DMS53 treated with DMSO at 0.1 percent for 48 hours (cell line): ENCODE measurements around the gene NFKB1.
"Not testable (repeated sequence)": the region's sequence is repeated elsewhere in the genome, so short reads cannot be mapped to it uniquely, and the experiment has no call there.

Experiments
- DNase-seq: peaks from one replicate; lab custom pipeline; 2025; ENCODE audit not compliant: unreplicated experiment; lab: John Stamatoyannopoulos, UW

Gene NFKB1

DNA sequence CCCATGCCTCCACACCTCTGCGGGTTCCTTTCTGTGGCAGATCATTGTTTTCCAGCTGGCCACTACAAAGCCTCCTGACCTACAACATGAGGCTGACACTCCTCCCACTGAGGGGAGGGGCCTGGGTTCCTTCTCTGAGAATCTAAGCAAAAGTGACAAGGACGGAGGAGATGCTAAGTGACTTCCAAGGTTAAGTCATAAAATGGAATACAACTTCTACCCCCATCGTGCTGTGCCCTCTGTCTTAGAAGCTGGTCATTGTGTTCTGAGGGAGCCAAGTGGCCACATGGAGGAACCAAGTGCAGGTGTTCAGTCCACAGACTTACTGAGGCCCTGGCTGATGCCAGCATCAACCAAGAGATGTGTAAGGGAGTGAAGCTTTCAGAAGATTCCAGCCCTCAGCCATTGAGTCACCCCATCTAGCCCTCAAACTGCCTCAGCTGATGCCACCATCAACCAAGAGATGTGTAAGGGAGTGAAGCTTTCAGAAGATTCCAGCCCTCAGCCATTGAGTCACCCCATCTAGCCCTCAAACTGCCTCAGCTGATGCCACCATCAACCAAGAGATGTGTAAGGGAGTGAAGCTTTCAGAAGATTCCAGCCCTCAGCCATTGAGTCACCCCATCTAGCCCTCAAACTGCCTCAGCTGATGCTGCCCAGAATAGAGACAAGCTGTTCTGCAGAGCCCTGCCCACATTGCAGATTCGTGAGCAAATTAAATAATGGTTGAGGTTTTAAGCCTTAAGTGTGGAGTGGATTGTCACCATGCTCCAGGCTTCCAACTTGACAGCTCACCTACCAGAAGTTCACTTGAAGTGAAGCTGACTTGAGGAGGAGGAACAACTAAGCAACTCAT is 118.8 kb downstream of the NFKB1 start:
- DNase-seq: not testable (repeated sequence)

- peak; percentile 77 for DNase-seq
These were observed 119.7 kb downstream of the NFKB1 start for GRCh38 chr4:102620697-102621497.

- DNase-seq: no peak
These were observed 122.5 kb downstream of the NFKB1 start for GRCh38 chr4:102623622-102624021.

DNA sequence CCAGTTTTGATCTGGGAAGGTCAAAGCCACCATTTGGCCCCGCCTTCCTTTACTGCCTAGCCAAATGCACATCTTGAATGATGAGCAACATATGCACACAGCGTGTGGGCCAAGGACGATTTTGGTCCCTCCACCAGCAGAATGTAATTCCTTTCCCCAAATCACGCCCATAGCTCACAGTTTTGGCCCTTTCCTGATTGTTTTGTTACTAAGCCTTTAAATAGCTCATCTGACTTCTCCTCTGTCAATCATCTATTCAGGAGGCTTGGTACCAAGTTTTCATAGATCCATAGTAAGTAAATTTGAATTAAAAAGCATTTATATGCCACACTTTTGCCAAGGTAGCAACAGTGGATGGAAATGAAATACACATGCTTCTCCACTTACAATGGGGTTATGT is 123.3 kb downstream of the NFKB1 start:
- no peak for DNase-seq

DNA sequence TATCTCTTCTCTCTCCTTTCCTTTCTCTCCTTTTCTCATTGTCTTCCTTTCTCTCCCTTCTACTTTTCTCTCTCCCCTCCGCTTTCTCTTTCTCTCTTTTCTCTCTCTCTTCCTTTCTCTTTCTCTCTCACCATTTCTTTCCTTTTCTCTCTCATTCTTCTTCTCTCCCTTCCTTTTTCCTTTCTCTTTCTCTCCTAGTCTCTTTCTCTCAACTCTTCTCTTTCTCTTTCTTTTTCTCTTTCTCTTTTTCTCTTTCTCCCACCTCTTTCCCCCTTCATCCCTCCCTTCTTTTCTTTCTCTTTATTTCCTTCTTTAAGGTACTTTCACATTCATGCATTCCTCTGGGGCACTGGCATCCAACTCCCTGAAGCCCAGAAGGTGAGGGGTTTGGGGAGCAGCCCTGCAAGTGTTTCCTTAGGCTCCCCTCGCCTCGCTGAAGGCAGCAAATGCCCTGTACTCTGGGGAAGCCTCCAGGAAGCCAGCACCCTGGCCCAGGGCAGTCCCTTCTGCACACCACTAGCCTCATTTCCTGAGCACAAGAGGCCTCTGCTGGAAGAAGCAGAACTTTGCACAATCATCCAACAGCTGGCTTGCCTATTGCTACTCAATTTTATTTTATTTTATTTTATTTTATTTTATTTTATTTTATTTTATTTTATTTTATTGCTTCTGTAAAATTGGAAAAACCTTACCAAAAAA is 124.2 kb downstream of the NFKB1 start:
- DNase-seq: no peak

DNA sequence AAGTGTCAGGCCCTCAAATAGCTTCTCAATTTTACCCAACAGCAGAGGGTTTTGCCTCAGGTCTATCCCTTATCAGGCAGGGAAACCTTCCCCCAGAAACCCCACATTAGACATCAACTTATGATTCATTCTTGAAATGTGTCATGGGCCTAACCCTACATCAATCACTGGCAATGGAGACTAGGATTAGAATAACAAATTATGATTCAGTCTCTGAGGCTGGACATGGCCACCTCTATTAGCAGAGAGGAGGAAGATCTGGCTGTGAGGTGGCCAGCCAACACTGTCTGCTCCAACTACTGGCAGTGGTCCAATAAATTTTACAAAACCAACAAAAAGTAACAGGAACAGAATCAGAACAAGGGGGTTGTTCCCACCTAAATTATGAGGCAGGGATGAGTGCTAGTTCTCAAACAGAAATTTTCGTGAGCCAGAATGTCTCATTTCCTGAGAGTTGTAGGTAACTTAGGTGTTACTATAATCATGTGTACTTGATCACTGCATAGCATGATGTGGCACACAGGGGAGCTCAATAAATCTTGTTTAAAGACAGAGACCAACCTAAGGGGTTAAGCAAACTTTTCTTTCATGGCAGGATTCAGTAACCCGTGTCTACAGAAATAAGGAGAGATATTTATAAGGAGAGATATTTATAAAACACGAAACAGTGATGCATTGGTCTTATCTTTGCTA is 126.8 kb downstream of the NFKB1 start:
- no peak for DNase-seq

DNA sequence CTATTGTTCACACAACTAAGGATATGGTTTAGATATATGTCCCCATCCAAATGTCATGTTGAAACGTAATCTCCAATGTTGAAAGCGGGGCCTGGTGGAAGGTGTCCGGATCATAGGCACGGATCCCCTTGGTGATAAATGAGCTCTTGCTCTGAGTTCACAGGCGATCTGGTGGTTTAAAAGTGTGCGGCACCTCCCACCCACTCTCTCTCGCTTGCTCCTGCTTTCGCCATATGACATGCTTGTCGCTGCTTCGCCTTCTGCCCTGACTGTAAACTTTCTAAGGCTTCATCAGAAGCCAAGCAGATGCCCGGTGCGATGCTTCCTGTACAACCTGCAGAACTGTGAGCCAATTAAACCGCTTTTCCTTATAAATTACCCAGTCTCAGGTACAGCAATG is 128.5 kb downstream of the NFKB1 start:
- no peak for DNase-seq

DNA sequence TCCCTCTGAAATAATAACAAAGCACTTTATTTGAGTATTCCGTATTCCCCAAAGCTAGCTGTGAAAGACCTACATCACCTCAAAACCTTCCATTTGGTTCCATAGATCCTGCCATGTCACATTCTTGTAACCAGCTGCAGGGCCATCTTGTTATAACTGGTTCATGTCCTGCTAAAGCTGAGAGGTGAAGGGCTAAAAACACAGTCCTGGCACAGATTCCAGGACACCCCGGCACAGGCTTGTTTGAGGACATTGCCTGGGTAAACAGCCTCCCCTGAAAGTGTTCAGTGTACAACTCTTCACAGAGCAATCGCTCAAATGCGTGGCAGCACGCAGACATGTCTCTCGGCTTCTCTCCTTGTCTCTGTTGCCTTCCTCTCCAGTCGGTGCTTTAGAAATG is 130.5 kb downstream of the NFKB1 start:
- no peak for DNase-seq

DNA sequence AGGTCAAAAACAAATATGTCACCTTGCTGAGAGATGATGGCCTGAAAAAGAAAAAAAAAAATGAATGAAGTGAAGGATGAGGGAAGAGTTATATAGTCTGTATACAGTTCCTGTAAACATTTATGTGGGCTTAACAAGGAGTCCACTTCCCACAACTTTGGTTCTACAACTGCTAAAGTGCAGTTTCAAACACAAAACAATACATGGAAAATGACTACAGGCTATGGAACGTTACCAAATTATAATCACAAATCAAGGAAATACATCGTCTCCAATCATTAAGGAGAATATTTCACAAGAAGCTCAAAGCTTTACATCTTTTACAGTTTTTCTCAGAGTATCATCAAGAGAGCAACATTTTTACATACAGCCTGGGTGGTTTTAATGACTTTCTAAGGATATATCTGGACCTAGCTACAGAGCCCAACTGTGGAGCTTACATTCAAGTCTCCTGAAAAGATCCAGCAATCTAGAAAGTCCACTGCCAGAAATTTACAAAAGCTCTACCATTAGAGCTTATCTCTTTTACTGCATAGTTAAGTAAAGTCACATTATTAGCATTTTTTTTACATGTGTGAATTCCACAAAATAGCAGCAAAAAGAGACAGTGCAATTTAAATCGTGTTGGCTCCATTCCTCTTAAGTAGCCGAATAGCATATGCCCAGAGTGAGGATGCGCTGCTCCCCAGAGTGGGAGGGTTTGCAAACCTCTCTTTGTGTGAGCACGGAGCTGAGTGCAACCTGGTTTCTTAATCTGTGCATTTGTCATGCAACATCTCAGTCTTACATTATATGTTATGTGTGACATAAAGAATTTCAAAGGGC is 131.3 kb downstream of the NFKB1 start:
- no peak for DNase-seq

DNA sequence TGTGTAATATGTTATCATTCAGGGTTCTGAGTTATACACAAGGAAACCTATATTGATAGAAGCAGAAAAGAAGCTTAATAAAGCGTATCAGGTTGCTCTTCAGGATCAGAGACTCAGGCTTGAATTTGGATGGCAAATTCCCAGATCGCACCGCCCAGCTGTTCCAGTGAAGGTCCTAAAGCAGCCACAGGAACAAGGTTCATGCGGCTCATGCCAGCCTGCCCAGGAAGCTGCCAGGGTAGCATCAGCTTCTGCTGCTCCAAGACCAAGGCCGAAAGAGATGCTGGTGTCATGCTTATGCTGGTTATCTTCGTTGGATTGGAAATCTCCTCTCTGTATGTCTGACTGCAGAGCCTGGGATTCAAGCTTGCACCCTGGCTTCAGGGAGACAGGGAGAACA is 131.9 kb downstream of the NFKB1 start:
- no peak for DNase-seq

DNA sequence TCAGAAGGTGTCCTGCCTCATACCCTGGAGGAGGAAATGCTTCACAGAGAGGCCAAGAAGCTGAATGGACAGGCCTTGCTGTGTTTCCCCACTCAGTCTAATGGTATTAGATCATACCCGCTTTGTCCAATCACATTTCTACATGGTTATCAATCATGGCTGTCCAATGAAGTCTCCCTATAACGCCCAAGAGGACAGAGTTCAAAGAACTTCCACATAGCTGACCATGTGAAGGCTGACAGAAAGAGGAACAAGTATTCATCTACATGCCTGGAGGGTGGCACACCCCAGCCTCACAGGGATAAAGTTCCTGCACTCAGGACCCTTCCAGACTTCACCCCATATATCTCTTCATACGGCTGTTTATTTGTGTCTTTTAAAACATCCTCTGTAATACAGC is 136.2 kb downstream of the NFKB1 start:
- DNase-seq: no peak

GRCh38 chr4:102638621-102639020 is 137.5 kb downstream of the NFKB1 start:
- no peak for DNase-seq

DNA sequence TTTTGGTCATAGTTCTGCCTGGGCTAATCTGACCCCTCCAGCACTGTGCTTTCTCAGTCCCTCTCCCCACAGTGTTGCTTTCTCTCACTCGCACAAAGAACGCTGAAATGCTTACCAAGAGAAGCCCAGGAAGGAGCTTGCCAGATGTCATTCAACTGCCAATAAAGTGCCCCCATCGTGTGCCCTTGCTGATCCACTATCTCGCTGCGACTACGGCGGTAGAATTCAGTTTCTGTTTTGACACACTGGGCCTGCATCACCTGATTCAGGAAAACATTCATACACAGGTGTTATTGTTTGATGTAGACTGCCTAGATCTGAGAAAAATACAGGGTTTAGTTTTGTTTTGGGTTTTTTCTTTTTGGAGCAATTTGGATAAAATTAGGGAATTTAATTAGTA is 138.4 kb downstream of the NFKB1 start:
- no peak for DNase-seq

GRCh38 chr4:102640669-102641068 is 139.5 kb downstream of the NFKB1 start:
- no peak for DNase-seq

DNA sequence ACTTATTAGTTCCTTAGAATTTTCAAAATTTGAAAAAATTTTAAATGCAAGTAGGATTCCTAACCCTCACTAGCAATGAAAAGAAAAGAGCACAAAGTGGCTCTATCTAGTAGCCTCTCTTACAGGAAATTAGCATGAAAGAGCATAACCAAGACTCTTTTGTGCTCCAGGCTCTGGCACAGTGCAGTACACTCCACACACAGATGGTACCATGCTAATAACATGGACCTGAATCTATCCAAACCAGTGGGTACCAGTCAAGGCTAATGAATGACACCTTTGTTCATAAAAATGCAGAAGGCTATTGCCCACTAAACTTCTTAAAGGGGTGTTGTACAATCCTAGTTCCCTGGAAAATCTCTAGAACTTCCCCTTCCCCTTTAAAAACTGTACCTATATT is 140.6 kb downstream of the NFKB1 start:
- no peak for DNase-seq

- no peak for DNase-seq
These were observed 141.6 kb downstream of the NFKB1 start for GRCh38 chr4:102642631-102643298.

DNA sequence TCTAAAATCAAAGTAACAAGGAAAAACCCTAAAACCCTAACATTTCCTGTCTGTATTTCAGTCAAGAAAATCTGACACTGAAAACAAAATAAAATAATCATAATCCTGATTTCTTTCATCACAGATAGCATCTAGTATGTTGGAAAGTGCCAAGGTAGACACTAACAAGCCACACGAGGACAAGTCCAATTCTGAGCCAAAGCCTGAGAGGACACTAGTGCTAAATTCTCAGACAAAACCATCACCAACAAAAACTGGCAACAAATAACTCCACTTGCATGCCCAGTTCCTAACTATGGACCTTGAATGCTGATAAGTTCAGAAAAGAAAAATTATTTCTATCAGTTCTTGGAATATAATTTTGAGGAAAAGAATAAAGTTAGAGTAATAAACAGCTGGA is 146.0 kb downstream of the NFKB1 start:
- DNase-seq: no peak

DNA sequence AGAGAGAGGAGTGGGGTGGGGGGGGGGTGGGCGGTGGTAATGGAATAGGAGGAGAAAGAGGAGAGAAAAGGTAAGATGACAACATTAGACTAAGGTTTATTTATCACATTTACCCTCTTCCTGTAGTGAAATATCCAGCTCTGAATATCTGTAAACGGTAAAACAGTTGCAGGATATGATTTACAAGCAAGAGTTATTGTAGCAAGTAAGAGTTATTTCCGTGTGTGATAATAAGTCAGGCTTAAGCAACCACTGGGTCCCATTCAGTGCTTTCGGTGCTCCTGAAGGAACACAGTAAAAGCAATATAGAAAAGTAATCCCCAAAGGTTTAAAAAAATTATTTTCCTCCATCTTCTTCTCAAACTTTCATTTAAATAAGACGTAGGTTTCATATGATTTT is 156.0 kb downstream of the NFKB1 start:
- DNase-seq: no peak

DNA sequence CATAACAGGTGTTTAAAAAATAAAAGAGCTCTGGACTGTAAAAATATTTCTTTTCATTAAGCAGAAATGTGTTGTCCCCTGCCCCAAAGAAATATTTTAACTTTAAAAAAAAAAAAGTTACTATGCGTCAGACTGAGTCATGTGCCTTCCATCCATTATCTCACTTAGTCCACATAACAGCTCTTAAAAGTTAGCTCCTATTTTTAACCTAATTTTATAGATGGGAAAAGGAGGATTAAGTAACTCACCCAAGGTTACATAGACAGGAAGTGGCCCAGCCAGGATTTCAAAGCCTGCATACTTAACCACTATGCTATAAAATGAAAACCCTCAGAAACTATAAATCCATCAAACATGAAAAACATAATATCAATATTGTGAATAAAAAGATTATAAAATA is 161.9 kb downstream of the NFKB1 start:
- no peak for DNase-seq

- DNase-seq: no peak
These were observed 164.4 kb downstream of the NFKB1 start for GRCh38 chr4:102665527-102665926.
